Large intestine (tissue), 3 donors: ENCODE results near the gene HDAC4. TPM values are rescaled to one million over a fixed set of nuclear protein-coding genes. Genes with fewer than 3 reads are reported as not detected.

Experiments
- DNase-seq, 2 donors: peaks; one replicate each; pipeline versions ENCODE4 v3.0.0 to v3.0.0-alpha.2; 2013
- H3K27ac ChIP-seq: one replicate; pipeline ENCODE4 v1.5.1; 2013; ENCODE audit warnings: low read length
- H3K27me3 ChIP-seq: 2 replicates; pipeline ENCODE4 v1.6.1; 2013; ENCODE audit warnings: low read length; ENCODE audit not compliant: control insufficient read depth, insufficient read depth
- H3K36me3 ChIP-seq: 2 replicates; pipeline ENCODE4 v1.6.1; 2013; ENCODE audit warnings: low read length; ENCODE audit not compliant: control insufficient read depth, insufficient read depth
- H3K4me1 ChIP-seq: one replicate; pipeline ENCODE4 v1.6.1; 2013; ENCODE audit warnings: low read length; ENCODE audit not compliant: control insufficient read depth, insufficient read depth
- H3K4me3 ChIP-seq: one replicate; pipeline ENCODE4 v1.5.1; 2013; ENCODE audit warnings: low read length
- H3K9me3 ChIP-seq: one replicate; pipeline ENCODE4 v1.6.1; 2013; ENCODE audit warnings: mild to moderate bottlenecking, low read depth, low read length, moderate library complexity; ENCODE audit not compliant: control insufficient read depth
- WGBS: methylation state at CpG from one replicate; pipeline ENCODE4 v1.1.5; 2013; ENCODE audit warnings: low lambda C conversion rate; ENCODE audit not compliant: insufficient coverage; 5-methylcytosine and 5-hydroxymethylcytosine counted together
- polyA plus RNA-seq: library from polyadenylated mRNA; unstranded; fragments of 120-200 nt; gene quantifications from one replicate; pipeline ENCODE4 v1.2.1, GENCODE V29; 2013

The HDAC4 gene
- polyA plus RNA-seq, 1 donor: 10.7 TPM

DNA sequence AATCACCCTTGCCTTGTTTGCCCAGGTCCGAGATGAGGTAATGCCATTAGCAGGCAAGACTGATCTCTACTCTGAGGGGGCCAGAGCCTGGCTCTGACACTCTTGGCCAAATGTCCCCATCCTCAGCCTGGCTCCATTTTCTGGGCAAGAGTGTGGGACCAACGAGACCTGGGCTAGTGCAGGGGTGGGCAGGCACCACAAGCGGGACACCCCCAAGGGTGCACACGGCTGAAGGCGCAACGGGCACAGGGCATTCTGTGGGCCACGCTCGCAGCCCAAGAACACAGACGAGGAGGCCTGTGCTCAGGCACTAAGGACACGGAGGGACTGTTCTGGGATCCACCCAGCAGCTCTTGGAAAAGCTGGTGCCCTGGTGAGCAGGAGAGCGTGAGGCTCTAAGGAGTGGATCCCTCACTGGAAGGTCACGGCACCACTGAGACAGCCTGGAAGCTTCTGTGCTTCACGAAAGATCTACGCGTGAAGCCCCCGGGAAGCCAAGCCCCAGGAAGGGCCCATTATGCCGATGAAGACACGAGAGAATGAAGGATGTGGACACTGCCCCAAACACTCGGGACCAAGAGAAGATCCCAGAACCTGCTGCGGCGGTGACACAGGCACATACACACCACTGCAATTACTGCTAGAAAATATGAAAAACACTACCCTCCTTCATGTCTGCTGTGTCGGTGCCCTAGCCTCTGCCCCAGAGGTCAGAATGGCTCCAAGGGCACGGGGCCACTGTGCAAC, 138.2 kb downstream of the HDAC4 start:
- Histone ChIP-seq H3K4me1 (peaks cover 37% of the 10 kb centered on the region), H3K27me3 (no peaks in the 10 kb centered on the region)
- 100% methylated on average over 2 of the region's 23 CpGs for WGBS

DNA sequence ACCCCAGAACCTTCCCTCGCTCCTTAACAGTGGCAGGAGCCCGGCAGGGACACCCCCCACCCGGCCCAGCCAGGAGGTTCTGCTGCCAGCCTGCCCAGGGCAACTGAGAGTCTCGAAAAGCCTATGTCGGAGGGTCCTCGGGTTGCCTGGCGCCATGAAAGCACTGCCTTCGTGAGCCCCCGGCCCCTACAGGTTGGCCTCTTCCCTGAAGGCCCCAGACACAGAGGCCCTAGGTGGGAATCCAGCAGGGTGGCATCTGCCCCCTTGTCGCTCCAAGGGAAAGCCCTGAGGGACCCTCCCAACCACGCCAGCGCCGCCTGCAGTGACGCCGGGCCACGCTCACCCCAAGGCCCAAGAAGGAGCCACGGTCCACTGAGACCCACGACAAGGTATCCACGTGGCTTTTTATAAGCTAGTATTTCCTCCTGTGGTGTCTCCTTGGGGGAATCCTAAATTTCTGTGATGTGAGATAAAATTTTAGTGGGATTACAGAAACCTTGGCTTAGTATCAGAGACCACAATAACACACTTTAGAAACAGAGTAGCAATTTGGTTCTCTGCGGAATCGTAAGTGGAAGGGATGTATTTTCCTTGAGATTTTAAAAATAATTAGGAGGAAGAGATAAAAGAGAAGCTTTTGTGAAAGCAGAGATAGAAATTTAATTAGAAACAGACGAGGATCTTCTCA, 138.9 kb downstream of the HDAC4 start:
- 100% methylated on average over 3 of the region's 22 CpGs for WGBS
- H3K36me3 ChIP-seq: no peaks in the 10 kb centered on the region
- H3K27me3 ChIP-seq: no peaks in the 10 kb centered on the region
- H3K4me1 ChIP-seq: peaks cover 30% of the 10 kb centered on the region
- no peak for DNase-seq
- H3K9me3 ChIP-seq: peaks cover 4% of the 10 kb centered on the region
- no peak overlapping the region for H3K4me3 ChIP-seq
- no peak overlapping the region for H3K27ac ChIP-seq

More for the DNA sequence above, 138.2 kb downstream of the HDAC4 start:
- H3K4me3 ChIP-seq: no peak overlapping the region
- no peak overlapping the region for H3K27ac ChIP-seq
- no peak for DNase-seq
- H3K9me3 ChIP-seq: peaks cover 4% of the 10 kb centered on the region
- no peaks in the 10 kb centered on the region for H3K36me3 ChIP-seq

DNA sequence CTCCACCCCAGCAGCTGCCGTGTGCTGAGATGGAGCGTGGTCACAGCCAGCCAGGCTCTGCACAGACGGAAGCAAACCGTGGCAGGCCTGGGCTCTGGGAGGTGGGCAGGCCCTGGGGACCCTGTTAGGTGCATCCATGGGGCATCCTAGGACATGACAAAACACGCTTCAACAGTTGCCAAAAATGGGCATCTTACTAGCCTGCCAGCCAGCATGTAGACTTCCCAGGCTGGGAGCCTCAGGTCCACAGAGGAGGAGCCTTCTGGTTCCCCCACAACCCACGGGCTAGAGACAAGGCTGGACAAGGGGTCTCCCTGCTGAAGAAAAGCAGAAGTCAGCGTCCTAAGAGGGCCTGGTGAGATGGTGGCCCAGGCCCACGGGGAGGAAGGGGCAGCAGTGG, 139.5 kb downstream of the HDAC4 start:
- H3K9me3 ChIP-seq: peaks cover 4% of the 10 kb centered on the region
- no peak overlapping the region for H3K27ac ChIP-seq
- no peak for DNase-seq
- whole genome bisulfite sequencing: no CpG with 5 or more reads among the region's 8 CpGs
- peaks cover 25% of the 10 kb centered on the region for H3K4me1 ChIP-seq
- H3K36me3 ChIP-seq: no peaks in the 10 kb centered on the region
- no peaks in the 10 kb centered on the region for H3K27me3 ChIP-seq
- H3K4me3 ChIP-seq: no peak overlapping the region

DNA sequence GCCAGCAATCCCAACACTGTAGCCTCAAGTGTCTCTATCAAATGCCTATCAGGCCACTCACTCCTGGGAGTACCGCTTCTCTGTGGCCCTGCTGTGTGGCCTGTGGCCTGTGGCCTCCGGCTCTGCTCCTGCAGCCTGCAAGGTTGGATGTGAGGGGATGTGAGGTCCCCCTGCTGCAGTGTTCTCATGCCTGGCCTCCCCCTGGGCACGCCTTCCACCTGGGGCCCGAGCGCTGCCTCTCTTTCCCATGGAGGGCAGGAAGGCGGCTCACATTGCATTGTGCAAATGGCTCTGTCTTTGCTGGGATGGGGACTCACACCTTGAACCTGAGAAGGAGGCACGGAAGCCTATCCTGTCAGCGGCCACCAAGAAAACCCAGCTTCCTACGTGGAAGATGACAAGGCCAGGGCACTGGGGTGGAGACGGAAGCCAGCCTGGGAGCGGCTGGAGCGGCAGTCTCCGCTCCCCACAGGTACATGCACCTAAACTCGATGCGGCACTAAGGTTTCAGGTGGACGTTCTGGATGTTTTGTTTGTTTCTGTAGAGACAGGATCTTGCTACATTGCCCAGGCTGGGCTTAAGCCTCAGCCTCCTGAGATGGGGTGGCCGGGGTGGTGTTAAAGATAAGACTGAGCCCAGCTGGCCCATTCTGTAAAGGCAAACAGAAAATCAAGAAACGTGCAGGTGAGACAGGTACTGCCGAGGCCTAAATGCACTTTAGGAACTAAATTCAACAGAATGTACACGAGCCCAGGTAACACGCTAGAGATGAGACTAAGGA, 140.1 kb downstream of the HDAC4 start:
- DNase-seq: no peak
- Histone ChIP-seq H3K27me3 (no peaks in the 10 kb centered on the region), H3K4me1 (peaks cover 20% of the 10 kb centered on the region)

DNA sequence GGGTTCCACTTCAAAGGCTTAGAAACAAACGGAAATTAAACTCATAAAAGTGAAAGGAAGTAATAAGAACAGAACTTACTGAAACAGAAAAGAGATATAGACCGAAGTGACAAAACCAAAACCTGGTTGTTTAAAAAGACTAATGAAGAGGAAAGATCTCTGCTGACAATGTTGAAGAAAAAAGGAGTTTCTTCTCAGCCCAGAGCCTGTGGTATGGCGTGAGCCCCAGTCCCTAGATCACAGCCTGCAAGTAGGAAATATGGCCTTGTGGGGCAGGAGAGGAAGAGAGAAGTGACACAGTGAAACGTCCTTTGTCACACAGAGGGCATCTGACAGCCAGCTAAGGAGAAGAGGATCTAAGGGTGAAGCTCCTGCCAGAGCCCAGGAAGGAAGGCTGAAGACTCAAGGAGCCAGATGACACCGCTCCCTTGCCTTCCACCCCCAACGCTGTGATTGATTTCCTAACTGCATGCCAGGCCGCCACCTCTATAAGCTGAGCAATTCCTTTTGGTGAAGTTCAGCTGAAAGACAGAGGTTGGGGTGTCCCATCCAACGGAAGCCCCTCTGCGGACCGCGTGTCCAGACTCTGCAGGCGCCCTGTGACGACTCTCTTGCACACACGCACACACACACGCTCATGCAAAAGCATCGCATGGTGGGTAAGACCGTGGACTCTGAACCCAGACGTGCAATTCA, 141.1 kb downstream of the HDAC4 start:
- H3K27ac ChIP-seq: no peak overlapping the region
- H3K36me3 ChIP-seq: no peaks in the 10 kb centered on the region
- peak in 1 of 2 donors; percentile 32 for DNase-seq
- H3K9me3 ChIP-seq: peaks cover 4% of the 10 kb centered on the region
- WGBS: 80% methylated on average over 1 of the region's 18 CpGs
- no peak overlapping the region for H3K4me3 ChIP-seq
- peaks cover 12% of the 10 kb centered on the region for H3K4me1 ChIP-seq
- H3K27me3 ChIP-seq: no peaks in the 10 kb centered on the region

More for the DNA sequence above, 140.1 kb downstream of the HDAC4 start:
- no peaks in the 10 kb centered on the region for H3K36me3 ChIP-seq
- H3K9me3 ChIP-seq: peaks cover 4% of the 10 kb centered on the region
- WGBS: 100% methylated on average over 1 of the region's 21 CpGs
- H3K27ac ChIP-seq: no peak overlapping the region
- no peak overlapping the region for H3K4me3 ChIP-seq

DNA sequence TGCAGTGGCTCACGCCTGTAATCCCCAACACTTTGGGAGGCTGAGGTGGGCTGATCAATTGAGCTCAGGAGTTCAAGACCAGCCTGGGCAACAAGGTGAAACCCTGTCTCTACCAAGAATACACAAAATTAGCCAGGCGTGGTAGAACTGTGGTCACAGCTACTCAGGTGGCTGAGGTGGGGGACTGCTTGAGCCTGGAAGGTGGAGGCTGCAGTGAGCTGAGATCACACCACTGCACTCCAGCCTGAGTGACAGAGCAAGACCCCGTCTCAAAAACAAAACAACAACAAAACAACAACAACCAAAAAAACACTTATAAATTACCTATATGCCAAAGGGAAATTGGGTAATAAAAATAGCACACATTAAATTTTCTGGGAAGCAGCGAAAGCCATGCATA, 141.6 kb downstream of the HDAC4 start:
- Histone ChIP-seq H3K27me3 (no peaks in the 10 kb centered on the region), H3K4me3 (no peak overlapping the region), H3K4me1 (peaks cover 6% of the 10 kb centered on the region), H3K36me3 (no peaks in the 10 kb centered on the region), H3K9me3 (peaks cover 4% of the 10 kb centered on the region), H3K27ac (no peak overlapping the region)
- WGBS: 100% methylated on average over 1 of the region's 4 CpGs
- DNase-seq: no peak

DNA sequence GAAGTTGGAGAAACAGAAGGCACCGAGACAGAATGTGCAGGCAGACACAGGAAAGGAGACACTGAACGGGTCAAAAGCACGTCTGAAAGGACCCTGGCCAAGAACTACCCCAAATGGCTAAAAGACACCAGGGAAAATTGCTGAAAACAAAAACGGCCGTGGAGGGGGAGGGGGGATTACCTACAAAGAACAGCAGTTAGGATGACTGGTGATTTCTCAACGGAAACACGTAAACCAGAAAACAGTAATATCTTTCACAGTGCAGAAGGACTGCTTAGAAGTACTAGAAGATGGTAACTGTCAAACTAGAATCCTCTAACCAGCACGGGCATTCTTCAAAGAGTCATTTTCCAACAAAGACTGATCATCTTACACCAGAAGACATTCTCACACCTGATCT, 142.6 kb downstream of the HDAC4 start:
- Histone ChIP-seq H3K27ac (no peak overlapping the region), H3K9me3 (peaks cover 4% of the 10 kb centered on the region), H3K4me3 (no peak overlapping the region), H3K36me3 (no peaks in the 10 kb centered on the region), H3K4me1 (peaks cover 4% of the 10 kb centered on the region), H3K27me3 (no peaks in the 10 kb centered on the region)
- WGBS: 100% methylated on average over 1 of the region's 8 CpGs
- no peak for DNase-seq

DNA sequence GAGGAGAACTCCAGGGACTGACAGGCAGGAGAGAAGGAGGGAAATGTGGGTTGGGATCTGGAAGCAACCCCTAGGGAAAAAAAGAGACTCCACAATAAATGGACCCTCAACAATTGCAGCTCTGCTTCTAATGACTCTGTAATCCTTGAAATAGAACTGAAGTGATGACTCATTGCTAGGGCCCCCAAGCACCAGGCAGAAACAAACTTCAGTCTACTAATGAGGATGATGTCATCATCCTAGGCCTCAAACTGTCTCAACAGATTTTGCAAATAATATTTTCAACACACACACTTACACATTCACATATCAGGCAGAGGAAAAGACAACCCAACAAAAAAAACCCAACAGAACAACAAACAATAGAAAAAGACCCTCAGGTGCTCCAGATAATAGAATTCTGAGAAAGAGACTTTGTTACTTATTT, 143.3 kb downstream of the HDAC4 start:
- no peak overlapping the region for H3K27ac ChIP-seq

DNA sequence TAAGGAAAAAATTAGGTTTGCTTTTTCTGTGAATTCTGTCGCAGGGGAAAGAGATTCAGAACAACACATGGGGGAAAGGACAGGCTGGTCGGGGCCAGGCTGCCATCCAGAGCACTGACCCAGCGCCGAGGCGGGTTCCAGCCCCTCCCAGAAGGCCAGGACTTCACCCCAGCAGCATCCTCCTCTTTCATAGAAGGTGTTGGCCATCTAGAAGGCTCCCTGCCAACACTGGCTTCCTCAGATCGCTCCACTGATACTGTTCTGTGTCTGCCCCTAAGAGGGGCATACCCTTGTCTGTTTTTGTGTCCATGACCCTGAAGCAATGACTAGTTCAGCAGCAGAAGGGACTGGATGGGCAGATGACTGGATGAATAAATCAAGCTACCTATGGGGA, 144.5 kb downstream of the HDAC4 start:
- Histone ChIP-seq H3K36me3 (no peaks in the 10 kb centered on the region), H3K4me3 (no peak overlapping the region), H3K27me3 (no peaks in the 10 kb centered on the region), H3K9me3 (peaks cover 4% of the 10 kb centered on the region), H3K4me1 (peaks cover 4% of the 10 kb centered on the region), H3K27ac (no peak overlapping the region)
- DNase-seq: no peak
- no CpG with 5 or more reads among the region's 6 CpGs for WGBS

More for the DNA sequence above, 143.3 kb downstream of the HDAC4 start:
- H3K4me3 ChIP-seq: no peak overlapping the region
- H3K36me3 ChIP-seq: no peaks in the 10 kb centered on the region
- peaks cover 4% of the 10 kb centered on the region for H3K9me3 ChIP-seq
- H3K27me3 ChIP-seq: no peaks in the 10 kb centered on the region
- no peak for DNase-seq
- H3K4me1 ChIP-seq: peaks cover 4% of the 10 kb centered on the region
